Measurements from ENCODE around the gene HMGB3.
A peak's percentile ranks its signal among the peaks of the same experiment; 100 is the strongest.
"Not testable (repeated sequence)": the region's sequence is repeated elsewhere in the genome, so short reads cannot be mapped to it uniquely, and the experiment has no call there.

HMGB3 gene

GRCh38 chrX:150975655-150976390 is 7.3 kb upstream of the HMGB3 start:
- no peak overlapping the region for H3K4me3 ChIP-seq
- H3K27ac ChIP-seq: no peak overlapping the region

GRCh38 chrX:150977411-150978162 is 5.5 kb upstream of the HMGB3 start:
- Histone ChIP-seq H3K4me3 (no peak overlapping the region), H3K27ac (no peak overlapping the region)

- Histone ChIP-seq H3K27ac (no peak overlapping the region), H3K4me3 (no peak overlapping the region)
Observed at GRCh38 chrX:150980186-150980585, 2.9 kb upstream of the HMGB3 start.

- no peak overlapping the region for H3K27ac ChIP-seq
Observed at GRCh38 chrX:150980711-150981110, 2.4 kb upstream of the HMGB3 start.

GRCh38 chrX:150982235-150982787 is 824 bp upstream of the HMGB3 start:
- H3K27ac ChIP-seq: peak overlapping the region in 2 of 21 experiments; percentile 8 to 37
- H3K4me3 ChIP-seq: peak overlapping the region; percentile 44 to 64 (median 51)

More at GRCh38 chrX:150980711-150981110, 2.4 kb upstream of the HMGB3 start:
- no peak overlapping the region for H3K4me3 ChIP-seq

- Histone ChIP-seq H3K4me3 (peak overlapping the region; percentile 40 to 64 (median 51)), H3K27ac (peak overlapping the region in 12 of 21 experiments; percentile 55 to 81 (median 67))
Observed at GRCh38 chrX:150983521-150984168, 510 bp downstream of the HMGB3 start.

GRCh38 chrX:150984169-150984824 is 1.2 kb downstream of the HMGB3 start:
- peak overlapping the region; percentile 31 to 59 (median 40) for H3K4me3 ChIP-seq
- H3K27ac ChIP-seq: no peak overlapping the region

GRCh38 chrX:150987687-150988086 is 4.6 kb downstream of the HMGB3 start:
- not testable (repeated sequence) for H3K4me3 ChIP-seq, H3K27ac ChIP-seq

- Histone ChIP-seq H3K4me3 (no peak overlapping the region), H3K27ac (no peak overlapping the region)
Observed at GRCh38 chrX:150989420-150989819, 6.3 kb downstream of the HMGB3 start.

- H3K27ac ChIP-seq: no peak overlapping the region
- H3K4me3 ChIP-seq: no peak overlapping the region
Observed at GRCh38 chrX:150990910-150991309, 7.8 kb downstream of the HMGB3 start.

- Histone ChIP-seq H3K4me3 (no peak overlapping the region), H3K27ac (no peak overlapping the region)
Observed at GRCh38 chrX:151000861-151001331, 17.8 kb downstream of the HMGB3 start.

GRCh38 chrX:151004085-151004484 is 20.9 kb downstream of the HMGB3 start:
- no peak overlapping the region for H3K4me3 ChIP-seq
- H3K27ac ChIP-seq: no peak overlapping the region

- H3K27ac ChIP-seq: no peak overlapping the region
- no peak overlapping the region for H3K4me3 ChIP-seq
Observed at GRCh38 chrX:151006410-151007109, 23.4 kb downstream of the HMGB3 start.

- Histone ChIP-seq H3K27ac (no peak overlapping the region), H3K4me3 (no peak overlapping the region)
Observed at GRCh38 chrX:151009582-151009981, 26.4 kb downstream of the HMGB3 start.

- H3K27ac ChIP-seq: no peak overlapping the region
Observed at GRCh38 chrX:151013164-151013743, 30.1 kb downstream of the HMGB3 start.

GRCh38 chrX:151015684-151016083 is 32.5 kb downstream of the HMGB3 start:
- H3K27ac ChIP-seq: no peak overlapping the region
- no peak overlapping the region for H3K4me3 ChIP-seq

More at GRCh38 chrX:151013164-151013743, 30.1 kb downstream of the HMGB3 start:
- H3K4me3 ChIP-seq: no peak overlapping the region

GRCh38 chrX:151019856-151020255 is 36.7 kb downstream of the HMGB3 start:
- Histone ChIP-seq H3K27ac (no peak overlapping the region), H3K4me3 (no peak overlapping the region)

- Histone ChIP-seq H3K27ac (no peak overlapping the region), H3K4me3 (no peak overlapping the region)
Observed at GRCh38 chrX:151030845-151031244, 47.7 kb downstream of the HMGB3 start.

Measured in skin epidermis (tissue), 12 donors.